Tibial artery (tissue), 4 donors: ENCODE measurements around the gene ZBTB2.

Source experiments
- DNase-seq, 2 donors: peaks; one replicate each; pipeline ENCODE4 v3.0.0-alpha.2; 2019
- H3K27ac ChIP-seq, 2 donors: fragments of 200-600 bp; sonication (generic) in 1 of 2; 1 replicate in 1 of 2; 2 replicates in 1 of 2; pipeline ENCODE4 v1.5.1; 2018 to 2019; ENCODE audit warnings: mild to moderate bottlenecking in 1 of 2
- H3K27me3 ChIP-seq, 2 donors: fragments of 200-600 bp; sonication (generic) in 1 of 2; one replicate each; pipeline versions ENCODE4 v1.5.1 to v1.6.0; 2016 to 2019
- H3K36me3 ChIP-seq, 3 donors: fragments of 200-600 bp; sonication (generic) in 2 of 3; one replicate each; pipeline ENCODE4 v1.5.1; 2016 to 2019; ENCODE audit warnings: mild to moderate bottlenecking in 2 of 3
- H3K4me1 ChIP-seq, 4 donors: fragments of 200-600 bp; sonication (generic) in 2 of 4; 1 replicate in 3 of 4; 2 replicates in 1 of 4; pipeline ENCODE4 v1.5.1; 2016 to 2019
- H3K4me3 ChIP-seq, 2 donors: fragments of 200-600 bp; sonication (generic) in 1 of 2; 1 replicate in 1 of 2; 2 replicates in 1 of 2; pipeline ENCODE4 v1.5.1; 2018 to 2019; ENCODE audit warnings: mild to moderate bottlenecking in 2 of 2
- H3K9me3 ChIP-seq, 3 donors: fragments of 200-600 bp; sonication (generic) in 1 of 3; one replicate each; pipeline ENCODE4 v1.5.1; 2016 to 2019
- CTCF ChIP-seq, 2 experiments: fragments of 200-600 bp in 1 of 2; fragments of 450-650 bp in 1 of 2; IDR thresholded peaks; one replicate each; pipeline ENCODE4 v1.5.1; 2017 to 2019; ENCODE audit warnings: antibody characterized with exemption in 2 of 2, mild to moderate bottlenecking in 1 of 2, moderate library complexity in 1 of 2
- intact Hi-C: fragments of 100-400 bp; cut with DNase I; formaldehyde crosslinking; loops from one replicate; pipeline ENCODE4 v1.15.0; 2023; ENCODE audit warnings: low total_unique reads

Gene ZBTB2

GRCh38 chr6:151327101-151327500 is 64.3 kb downstream of the ZBTB2 start:
- Histone ChIP-seq H3K4me1 (peaks cover 5 to 24% (median 16%) of the 10 kb centered on the region in 4 donors), H3K27ac (no peak overlapping the region), H3K9me3 (no peaks in the 10 kb centered on the region), H3K36me3 (no peaks in the 10 kb centered on the region), H3K27me3 (no peaks in the 10 kb centered on the region), H3K4me3 (no peak overlapping the region)
- DNase-seq = no peak
- no peak for TF ChIP-seq CTCF (IDR thresholded peaks at IDR 0.05)
- intact Hi-C loops = loop anchor here (10.0 kb wide), 1 partner anchor 82 kb away; no protein-coding TSS in a partner anchor

- DNase-seq = no peak
- H3K4me1 ChIP-seq = peaks cover 5 to 24% (median 16%) of the 10 kb centered on the region in 4 donors
- H3K36me3 ChIP-seq = no peaks in the 10 kb centered on the region
- H3K4me3 ChIP-seq = peak overlapping the region; percentile 60 to 61
- intact Hi-C loops = loop anchor here (10.0 kb wide), 1 partner anchor 81 kb away; no protein-coding TSS in a partner anchor
- no peaks in the 10 kb centered on the region for H3K27me3 ChIP-seq
- no peak for TF ChIP-seq CTCF (IDR thresholded peaks at IDR 0.05)
- H3K9me3 ChIP-seq = no peaks in the 10 kb centered on the region
- H3K27ac ChIP-seq = peak overlapping the region; percentile 63 to 70
Observed at GRCh38 chr6:151326116-151326825, 65.1 kb downstream of the ZBTB2 start.

GRCh38 chr6:151325075-151326050 is 66.0 kb downstream of the ZBTB2 start:
- peaks cover 5 to 24% (median 16%) of the 10 kb centered on the region in 4 donors for H3K4me1 ChIP-seq
- intact Hi-C loops = loop anchor here (2.0 to 10.0 kb wide), 2 partner anchors 81 to 311 kb away; no protein-coding TSS in a partner anchor
- no peaks in the 10 kb centered on the region for H3K27me3 ChIP-seq
- H3K36me3 ChIP-seq = no peaks in the 10 kb centered on the region
- DNase-seq = peak; percentile 76 to 89
- H3K27ac ChIP-seq = peak overlapping the region; percentile 63 to 70
- H3K4me3 ChIP-seq = peak overlapping the region; percentile 60 to 61
- no peaks in the 10 kb centered on the region for H3K9me3 ChIP-seq
- TF ChIP-seq CTCF (IDR thresholded peaks at IDR 0.05) = peak in 1 of 2 experiments; percentile 5

GRCh38 chr6:151324488-151324825 is 66.9 kb downstream of the ZBTB2 start:
- TF ChIP-seq CTCF (IDR thresholded peaks at IDR 0.05) = no peak
- H3K4me3 ChIP-seq = peak overlapping the region in 1 of 2 donors; percentile 61
- peak overlapping the region; percentile 19 to 70 for H3K27ac ChIP-seq
- intact Hi-C loops = loop anchor here (2.0 to 10.0 kb wide), 2 partner anchors 80 to 310 kb away; no protein-coding TSS in a partner anchor
- DNase-seq = no peak
- no peaks in the 10 kb centered on the region for H3K27me3 ChIP-seq
- no peaks in the 10 kb centered on the region for H3K36me3 ChIP-seq
- no peaks in the 10 kb centered on the region for H3K9me3 ChIP-seq
- peaks cover 5 to 24% (median 16%) of the 10 kb centered on the region in 4 donors for H3K4me1 ChIP-seq

GRCh38 chr6:151323791-151324487 is 67.4 kb downstream of the ZBTB2 start:
- H3K27me3 ChIP-seq = no peaks in the 10 kb centered on the region
- no peaks in the 10 kb centered on the region for H3K36me3 ChIP-seq
- H3K4me3 ChIP-seq = peak overlapping the region in 1 of 2 donors; percentile 61
- DNase-seq = peak; percentile 89 to 94
- peaks cover 5 to 24% (median 16%) of the 10 kb centered on the region in 4 donors for H3K4me1 ChIP-seq
- intact Hi-C loops = loop anchor here (2.0 to 10.0 kb wide), 2 partner anchors 79 to 309 kb away; no protein-coding TSS in a partner anchor
- peak overlapping the region; percentile 19 to 70 for H3K27ac ChIP-seq
- H3K9me3 ChIP-seq = no peaks in the 10 kb centered on the region
- peak; percentile 98 to 99 for TF ChIP-seq CTCF (IDR thresholded peaks at IDR 0.05)
